Endothelial cell of umbilical vein (primary cell): ENCODE data around the gene DBNL. TPM values are rescaled to one million over a fixed set of nuclear protein-coding genes. Genes with fewer than 3 reads are reported as not detected.

ENCODE experiments used
- BruUV-seq: library from RNA; stranded (reverse); fragments of 400-500 nt; replicated peaks from 2 replicates; lab custom pipeline; 2021; lab: Mats Ljungman, UMichigan
- CTCF ChIA-PET: fragments of 300-600, 350-600 bp; sonication (Branson Sonifier 250); formaldehyde crosslinking; loops from one replicate; lab custom pipeline; 2021; ENCODE audit warnings: antibody characterized with exemption, inconsistent platforms; lab: Charles Lee
- POLR2A ChIA-PET: fragments of 300-600, 350-600 bp; sonication (Branson Sonifier 250); formaldehyde crosslinking; loops from one replicate; lab custom pipeline; 2021; ENCODE audit warnings: antibody characterized with exemption, inconsistent platforms; lab: Charles Lee
- DNase-seq: peaks from one replicate; pipeline ENCODE4 v3.0.0-alpha.2; 2011; ENCODE audit warnings: low read depth, low spot score
- FAIRE-seq: peaks from 2 replicates; lab custom pipeline; 2011; peaks lifted over from hg19 to GRCh38; lab: Jason Lieb, UNC
- H2AFZ ChIP-seq: 2 replicates; pipeline ENCODE4 v1.6.0; 2012; ENCODE audit warnings: low read depth, low read length, control low read depth, inconsistent platforms
- H3K27ac ChIP-seq: 2 replicates; pipeline ENCODE4 v1.5.1; 2011; ENCODE audit warnings: low read depth, mild to moderate bottlenecking, control low read depth, low read length, moderate library complexity; ENCODE audit not compliant: insufficient read depth
- H3K27me3 ChIP-seq, 2 experiments: 2 replicates each; pipeline versions ENCODE4 v1.6.0 to v1.6.1; 2011; ENCODE audit warnings: low read length in 2 of 2, mixed read lengths in 1 of 2; ENCODE audit not compliant: control insufficient read depth in 2 of 2, insufficient read depth in 2 of 2
- H3K36me3 ChIP-seq, 2 experiments: 2 replicates in 1 of 2; 3 replicates in 1 of 2; pipeline ENCODE4 v1.5.1; 2011; ENCODE audit warnings: low read length in 2 of 2, mild to moderate bottlenecking in 1 of 2, moderate library complexity in 1 of 2; ENCODE audit not compliant: control insufficient read depth in 2 of 2, insufficient read depth in 2 of 2; ENCODE audit errors: extremely low read depth in 1 of 2
- H3K4me1 ChIP-seq: 3 replicates; pipeline ENCODE4 v1.5.1; 2011; ENCODE audit warnings: mild to moderate bottlenecking, low read length; ENCODE audit not compliant: control insufficient read depth, insufficient read depth; ENCODE audit errors: extremely low read depth
- H3K4me2 ChIP-seq: 2 replicates; pipeline ENCODE4 v1.6.1; 2011; ENCODE audit warnings: low read length, control low read depth, mixed read lengths; ENCODE audit not compliant: insufficient read depth
- H3K4me3 ChIP-seq, 3 experiments: fragments of 200-600 bp in 1 of 3; sonication (generic), shearing (Covaris generic) in 1 of 3; replicated peaks in 1 of 3; 2 replicates each; pipeline ENCODE4 v1.5.1; 2011 to 2016; ENCODE audit warnings: control low read depth in 3 of 3, low read length in 3 of 3, mild to moderate bottlenecking in 2 of 3, inconsistent platforms in 1 of 3, low read depth in 1 of 3, moderate library complexity in 1 of 3; ENCODE audit not compliant: insufficient read depth in 1 of 3
- H3K79me2 ChIP-seq: 2 replicates; pipeline ENCODE4 v1.6.0; 2012; ENCODE audit warnings: low read length, inconsistent platforms; ENCODE audit not compliant: control insufficient read depth, insufficient read depth
- H3K9ac ChIP-seq: replicated peaks from 2 replicates; pipeline ENCODE3; 2011; ENCODE audit warnings: low read length, control low read depth; ENCODE audit not compliant: insufficient read depth; ENCODE audit errors: extremely low read depth
- H3K9me1 ChIP-seq: replicated peaks from 3 replicates; pipeline ENCODE4 v1.6.0; 2011; ENCODE audit warnings: mild to moderate bottlenecking, low read length; ENCODE audit not compliant: control insufficient read depth, insufficient read depth; ENCODE audit errors: extremely low read depth
- H3K9me3 ChIP-seq: replicated peaks from 2 replicates; pipeline ENCODE4 v1.5.1; 2012; ENCODE audit warnings: low read length, inconsistent platforms; ENCODE audit not compliant: control insufficient read depth, insufficient read depth
- H4K20me1 ChIP-seq: replicated peaks from 2 replicates; pipeline ENCODE3; 2011; ENCODE audit warnings: mild to moderate bottlenecking, low read length; ENCODE audit not compliant: control insufficient read depth, insufficient read depth; ENCODE audit errors: extremely low read depth
- MYC ChIP-seq: IDR thresholded peaks from one replicate; pipeline ENCODE4 v1.6.1; 2011; ENCODE audit warnings: mild to moderate bottlenecking, low read depth, low read length
- POLR2A ChIP-seq: IDR thresholded peaks from 2 replicates; pipeline ENCODE4 v1.6.1; 2012; ENCODE audit warnings: low read depth, mild to moderate bottlenecking, control low read depth, low read length
- POLR2AphosphoS5 ChIP-seq: IDR thresholded peaks from 2 replicates; pipeline ENCODE4 v1.6.1; 2012; ENCODE audit warnings: low read depth, mild to moderate bottlenecking, control low read depth, low read length, moderate library complexity; ENCODE audit not compliant: insufficient read depth
- dilution Hi-C: fragments of 300-500 bp; cut with MboI; formaldehyde crosslinking; loops from one replicate; pipeline ENCODE4 v1.15.0; 2019; ENCODE audit warnings: low sequenced_read_pairs; ENCODE audit not compliant: extremely low pct_ligation_motif_present
- intact Hi-C: fragments of 100-400 bp; cut with micrococcal nuclease; formaldehyde crosslinking; loops from one replicate; pipeline ENCODE4 v1.10.0; 2022
- polyA plus RNA-seq, 4 experiments: library from polyadenylated mRNA; depleted of rRNA in 3 of 4; stranded (reverse) in 3 of 4; unstranded in 1 of 4; fragments of >200 nt; gene quantifications; 2 replicates each; pipeline versions ENCODE4 v1.2.1 to v1.2.3, GENCODE V29; 2011 to 2012; ENCODE audit warnings: missing spikeins in 1 of 4
- total RNA-seq: library from RNA; stranded (reverse); gene quantifications from 2 replicates; pipeline ENCODE4 v1.2.3, GENCODE V29; 2021

Gene DBNL
- total and polyA plus RNA-seq, 2 donors (not counting 3 experiments of a cell fraction or from before 2014, with no cell fraction given): 94.0 to 123 TPM

- peak overlapping the region; percentile 38 for H3K27ac ChIP-seq
- peaks cover 2 to 13% of the 10 kb centered on the region in 2 experiments for H3K36me3 ChIP-seq
- dilution Hi-C loops (no loop called here), intact Hi-C loops (no loop called here)
- peak overlapping the region; percentile 69 to 75 (median 74) for H3K4me3 ChIP-seq
- H3K4me1 ChIP-seq: peaks cover 15% of the 10 kb centered on the region
- POLR2A ChIA-PET: no interaction called here
- peak; percentile 12 for FAIRE-seq
- H4K20me1 ChIP-seq: no peaks in the 10 kb centered on the region
- H3K9me1 ChIP-seq: no peaks in the 10 kb centered on the region
- no peaks in the 10 kb centered on the region for H3K27me3 ChIP-seq
- H3K9me3 ChIP-seq: no peaks in the 10 kb centered on the region
- peak overlapping the region; percentile 59 for H3K9ac ChIP-seq
- peak overlapping the region; percentile 50 for H2AFZ ChIP-seq
- H3K79me2 ChIP-seq: peaks cover 44% of the 10 kb centered on the region
- TSS peak; percentile 32 for BruUV-seq
- peak overlapping the region; percentile 55 for H3K4me2 ChIP-seq
- no peak for TF ChIP-seq POLR2AphosphoS5
- no peak for DNase-seq
- CTCF ChIA-PET: interaction anchor here (1.9 to 2.2 kb wide), 2 partner anchors 25 to 27 kb away, joined by 7 to 9 read pairs; no protein-coding TSS in a partner anchor
Measured at GRCh38 chr7:44045226-44046014, 918 bp downstream of the DBNL start.

DNA sequence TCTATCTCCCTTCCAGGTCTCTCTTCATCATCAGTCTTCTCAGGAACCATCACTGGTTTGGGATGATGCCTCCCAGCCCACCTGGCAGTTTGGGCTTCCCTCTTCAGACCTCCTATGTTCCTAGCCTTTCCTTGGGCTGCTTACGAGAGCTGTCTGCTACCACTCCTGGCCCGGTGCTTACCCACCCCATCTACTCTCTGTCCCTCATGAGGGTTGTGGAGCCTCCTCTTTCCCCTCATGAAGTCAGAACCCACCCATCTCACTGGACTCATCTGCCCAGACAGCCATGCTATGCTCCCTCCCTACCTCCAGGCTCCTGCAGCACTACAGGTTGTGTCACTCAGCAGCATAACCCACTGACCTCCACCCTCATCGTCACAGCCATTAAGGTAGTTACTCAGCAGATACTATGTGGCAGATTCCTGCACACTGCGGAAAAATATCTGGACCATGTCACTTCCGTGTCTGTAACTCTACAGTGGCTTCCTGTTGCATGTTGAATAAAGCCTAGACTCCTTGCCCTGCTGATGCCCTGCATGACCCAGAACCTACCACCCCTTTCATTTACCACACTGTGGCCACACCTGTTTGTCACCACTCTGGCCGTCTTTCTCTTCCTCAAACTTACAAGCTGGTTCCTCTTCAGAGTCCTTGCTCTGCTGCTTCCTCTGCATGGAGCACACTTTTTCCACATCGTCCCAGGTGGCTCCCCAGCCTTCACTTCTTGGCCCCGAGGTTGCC, 2.0 kb downstream of the DBNL start:
- peaks cover 2 to 17% of the 10 kb centered on the region in 2 experiments for H3K36me3 ChIP-seq
- no peak overlapping the region for H2AFZ ChIP-seq
- POLR2A ChIA-PET: no interaction called here
- H4K20me1 ChIP-seq: no peaks in the 10 kb centered on the region
- H3K9me1 ChIP-seq: no peaks in the 10 kb centered on the region
- H3K4me2 ChIP-seq: no peak overlapping the region
- CTCF ChIA-PET: interaction anchor here (1.5 to 2.2 kb wide), 2 partner anchors 20 to 26 kb away, joined by 3 to 7 read pairs; no protein-coding TSS in a partner anchor
- no peak overlapping the region for H3K9ac ChIP-seq
- FAIRE-seq (no peak), DNase-seq (no peak)
- BruUV-seq: no TSS peak
- intact Hi-C loops: no loop called here
- H3K4me1 ChIP-seq: peaks cover 15% of the 10 kb centered on the region
- dilution Hi-C loops: no loop called here
- H3K4me3 ChIP-seq: no peak overlapping the region
- H3K27ac ChIP-seq: no peak overlapping the region
- H3K79me2 ChIP-seq: peaks cover 44% of the 10 kb centered on the region
- H3K27me3 ChIP-seq: no peaks in the 10 kb centered on the region
- TF ChIP-seq POLR2A (no peak), MYC (no peak)
- H3K9me3 ChIP-seq: no peaks in the 10 kb centered on the region
